Measurements from ENCODE around the gene KRT1. TPM values are rescaled to one million over a fixed set of nuclear protein-coding genes. Genes with fewer than 3 reads are reported as not detected.

KRT1 gene
- polyA plus RNA-seq, 2 of the 4 experiments (the other 2 are of a cell fraction) = not detected

DNA sequence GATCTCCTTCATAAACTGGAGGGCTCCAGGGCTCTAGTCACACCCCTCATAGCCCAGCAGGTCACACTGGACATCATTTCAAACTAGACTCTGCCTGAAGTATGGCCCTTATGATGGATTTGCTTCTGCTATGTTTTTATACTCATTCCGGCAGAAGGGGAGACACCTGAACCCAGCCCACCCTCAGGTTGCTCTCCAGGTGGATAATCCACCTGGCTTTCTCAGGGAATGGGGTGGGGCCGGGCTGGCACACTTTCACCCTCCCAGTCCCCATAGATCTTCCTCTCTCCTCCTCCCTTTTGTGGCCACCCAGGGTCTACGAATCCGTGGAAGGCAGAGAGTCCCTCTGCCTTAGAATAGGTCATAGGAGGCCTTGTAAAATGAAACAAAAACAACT lies 52.1 kb downstream of the KRT1 start:
- WGBS (ENCODE audit: missing lambda C conversion rate) = 45% methylated on average over 4 of the region's 4 CpGs
- no peak overlapping the region for H3K4me2 ChIP-seq
- CTCF ChIA-PET = no interaction called here

DNA sequence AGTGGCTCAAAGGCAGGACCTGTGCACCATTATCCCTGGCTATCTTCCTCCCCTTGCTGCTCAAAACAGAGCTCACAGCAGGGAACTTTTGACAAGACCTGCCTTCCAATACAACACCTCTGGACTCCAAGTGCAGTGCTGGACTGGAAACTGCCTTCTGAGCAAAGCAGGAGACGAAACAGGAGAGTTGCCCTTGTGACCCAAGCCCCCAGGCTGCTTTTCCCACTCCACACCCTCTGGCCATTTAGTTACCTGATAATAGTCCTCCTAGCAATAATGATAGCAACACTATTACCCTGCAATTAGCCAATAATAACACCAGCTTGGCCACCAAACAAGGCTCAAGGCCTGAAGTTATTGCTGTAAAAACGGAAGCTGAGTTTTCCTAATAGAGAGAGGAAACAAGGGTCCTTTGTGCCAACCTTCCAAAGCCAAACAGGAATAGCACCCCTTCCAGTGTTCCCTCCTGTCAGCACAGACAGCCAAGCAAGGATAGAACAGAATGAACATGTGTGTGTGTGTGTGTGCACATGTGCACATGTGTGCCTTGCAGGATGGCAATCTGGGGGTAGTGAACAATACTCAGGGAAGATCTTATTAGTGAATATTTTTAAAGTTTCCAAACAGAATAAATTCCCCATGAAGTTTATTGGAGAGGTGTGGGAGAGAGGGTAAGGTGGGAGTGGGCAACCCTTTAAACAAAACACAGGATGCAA lies 52.7 kb downstream of the KRT1 start:
- WGBS (ENCODE audit: missing lambda C conversion rate) = 55% methylated on average over 2 of the region's 2 CpGs
- DNase-seq (ENCODE audit: low read depth in 1 of 2, low spot score in 1 of 2) = no peak
- no peak overlapping the region for H3K4me3 ChIP-seq
- H3K4me1 ChIP-seq = peaks cover 6% of the 10 kb centered on the region; the same call in 1 of the 3 replicates
- no peak for ATAC-seq
- H3K27ac ChIP-seq = no peak overlapping the region
- no peak overlapping the region for H3K4me2 ChIP-seq
- H3K9me3 ChIP-seq = no peaks in the 10 kb centered on the region
- ChIA-PET POLR2A (no interaction called here), CTCF (interaction anchor here (0.7 to 2.1 kb wide), 3 partner anchors 45 to 252 kb away, joined by 3 to 5 read pairs (median 3); no protein-coding TSS in a partner anchor)
- no peak for FAIRE-seq
- TF ChIP-seq, protein P1, sequence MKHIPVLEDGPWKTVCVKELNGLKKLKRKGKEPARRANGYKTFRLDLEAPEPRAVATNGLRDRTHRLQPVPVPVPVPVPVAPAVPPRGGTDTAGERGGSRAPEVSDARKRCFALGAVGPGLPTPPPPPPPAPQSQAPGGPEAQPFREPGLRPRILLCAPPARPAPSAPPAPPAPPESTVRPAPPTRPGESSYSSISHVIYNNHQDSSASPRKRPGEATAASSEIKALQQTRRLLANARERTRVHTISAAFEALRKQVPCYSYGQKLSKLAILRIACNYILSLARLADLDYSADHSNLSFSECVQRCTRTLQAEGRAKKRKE (CRISPR knock-in tag; IDR thresholded peaks at IDR 0.05; ENCODE audit: low read depth) = no peak
- no peak for TF ChIP-seq GATA3 (IDR thresholded peaks at IDR 0.05; ENCODE audit: borderline replicate concordance)
- no peak for TF ChIP-seq FOXS1 (CRISPR knock-in tag; IDR thresholded peaks at IDR 0.05)
- no peak for TF ChIP-seq POLR2A (IDR thresholded peaks at IDR 0.05; ENCODE audit: low read length)
- no peak for TF ChIP-seq TFCP2L1 (CRISPR knock-in tag; IDR thresholded peaks at IDR 0.05)
- no peak for TF ChIP-seq HDAC2 (IDR thresholded peaks at IDR 0.05)

More for the DNA sequence above, 52.1 kb downstream of the KRT1 start:
- ATAC-seq (no peak), FAIRE-seq (no peak), DNase-seq (ENCODE audit: low read depth in 1 of 2, low spot score in 1 of 2) (no peak)
- Histone ChIP-seq H3K9me3 (no peaks in the 10 kb centered on the region), H3K4me3 (no peak overlapping the region), H3K27ac (no peak overlapping the region), H3K4me1 (peaks cover 6% of the 10 kb centered on the region; the same call in 1 of the 3 replicates)
- TF ChIP-seq RFX5 (IDR thresholded peaks at IDR 0.05) (no peak), ZSCAN20 (CRISPR knock-in tag; IDR thresholded peaks at IDR 0.05) (no peak), HOXA7 (CRISPR knock-in tag; IDR thresholded peaks at IDR 0.05) (no peak), FOXS1 (CRISPR knock-in tag; IDR thresholded peaks at IDR 0.05) (no peak), RARB (CRISPR knock-in tag; IDR thresholded peaks at IDR 0.05) (no peak), FOSB (CRISPR knock-in tag; IDR thresholded peaks at IDR 0.05) (no peak)
- TF ChIP-seq, protein P2, sequence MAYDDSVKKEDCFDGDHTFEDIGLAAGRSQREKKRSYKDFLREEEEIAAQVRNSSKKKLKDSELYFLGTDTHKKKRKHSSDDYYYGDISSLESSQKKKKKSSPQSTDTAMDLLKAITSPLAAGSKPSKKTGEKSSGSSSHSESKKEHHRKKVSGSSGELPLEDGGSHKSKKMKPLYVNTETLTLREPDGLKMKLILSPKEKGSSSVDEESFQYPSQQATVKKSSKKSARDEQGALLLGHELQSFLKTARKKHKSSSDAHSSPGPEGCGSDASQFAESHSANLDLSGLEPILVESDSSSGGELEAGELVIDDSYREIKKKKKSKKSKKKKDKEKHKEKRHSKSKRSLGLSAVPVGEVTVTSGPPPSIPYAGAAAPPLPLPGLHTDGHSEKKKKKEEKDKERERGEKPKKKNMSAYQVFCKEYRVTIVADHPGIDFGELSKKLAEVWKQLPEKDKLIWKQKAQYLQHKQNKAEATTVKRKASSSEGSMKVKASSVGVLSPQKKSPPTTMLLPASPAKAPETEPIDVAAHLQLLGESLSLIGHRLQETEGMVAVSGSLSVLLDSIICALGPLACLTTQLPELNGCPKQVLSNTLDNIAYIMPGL (CRISPR knock-in tag; IDR thresholded peaks at IDR 0.05; ENCODE audit: borderline replicate concordance) = no peak
- TF ChIP-seq, protein P3, sequence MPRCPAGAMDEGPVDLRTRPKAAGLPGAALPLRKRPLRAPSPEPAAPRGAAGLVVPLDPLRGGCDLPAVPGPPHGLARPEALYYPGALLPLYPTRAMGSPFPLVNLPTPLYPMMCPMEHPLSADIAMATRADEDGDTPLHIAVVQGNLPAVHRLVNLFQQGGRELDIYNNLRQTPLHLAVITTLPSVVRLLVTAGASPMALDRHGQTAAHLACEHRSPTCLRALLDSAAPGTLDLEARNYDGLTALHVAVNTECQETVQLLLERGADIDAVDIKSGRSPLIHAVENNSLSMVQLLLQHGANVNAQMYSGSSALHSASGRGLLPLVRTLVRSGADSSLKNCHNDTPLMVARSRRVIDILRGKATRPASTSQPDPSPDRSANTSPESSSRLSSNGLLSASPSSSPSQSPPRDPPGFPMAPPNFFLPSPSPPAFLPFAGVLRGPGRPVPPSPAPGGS (IDR thresholded peaks at IDR 0.05) = no peak
- TF ChIP-seq, protein P4, sequence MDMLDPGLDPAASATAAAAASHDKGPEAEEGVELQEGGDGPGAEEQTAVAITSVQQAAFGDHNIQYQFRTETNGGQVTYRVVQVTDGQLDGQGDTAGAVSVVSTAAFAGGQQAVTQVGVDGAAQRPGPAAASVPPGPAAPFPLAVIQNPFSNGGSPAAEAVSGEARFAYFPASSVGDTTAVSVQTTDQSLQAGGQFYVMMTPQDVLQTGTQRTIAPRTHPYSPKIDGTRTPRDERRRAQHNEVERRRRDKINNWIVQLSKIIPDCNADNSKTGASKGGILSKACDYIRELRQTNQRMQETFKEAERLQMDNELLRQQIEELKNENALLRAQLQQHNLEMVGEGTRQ (IDR thresholded peaks at IDR 0.05) = no peak
- TF ChIP-seq, protein P5, sequence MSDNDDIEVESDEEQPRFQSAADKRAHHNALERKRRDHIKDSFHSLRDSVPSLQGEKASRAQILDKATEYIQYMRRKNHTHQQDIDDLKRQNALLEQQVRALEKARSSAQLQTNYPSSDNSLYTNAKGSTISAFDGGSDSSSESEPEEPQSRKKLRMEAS (IDR thresholded peaks at IDR 0.05) = no peak
- POLR2A ChIA-PET = no interaction called here

Other genes starting within 250 kb of the KRT1 start
- gene KRT75, start 246.0 kb downstream of the KRT1 start, polyA plus RNA-seq (2011; rRNA removed) = not detected in 2 replicates
- not detected in 3 replicates for gene KRT75, start 246.0 kb downstream of the KRT1 start, polyA plus RNA-seq (2017; fragmentation: RNase III; extraction: RNeasy Plus Mini Kit Qiagen cat#74134 plus additional on column Dnase treatment)
- gene KRT6B, start 228.3 kb downstream of the KRT1 start, polyA plus RNA-seq (2011; rRNA removed) = not detected in 2 replicates
- gene KRT6B, start 228.3 kb downstream of the KRT1 start, polyA plus RNA-seq (2017; fragmentation: RNase III; extraction: RNeasy Plus Mini Kit Qiagen cat#74134 plus additional on column Dnase treatment) = not detected in 3 replicates
- not detected in 2 replicates for gene KRT6C, start 206.6 kb downstream of the KRT1 start, polyA plus RNA-seq (2011; rRNA removed)
- not detected in 3 replicates for gene KRT6C, start 206.6 kb downstream of the KRT1 start, polyA plus RNA-seq (2017; fragmentation: RNase III; extraction: RNeasy Plus Mini Kit Qiagen cat#74134 plus additional on column Dnase treatment)
- 0.04 and 0.09 TPM in 2 replicates for gene KRT6A, start 187.2 kb downstream of the KRT1 start, polyA plus RNA-seq (2011; rRNA removed)
- gene KRT6A, start 187.2 kb downstream of the KRT1 start, polyA plus RNA-seq (2017; fragmentation: RNase III; extraction: RNeasy Plus Mini Kit Qiagen cat#74134 plus additional on column Dnase treatment) = 0.07 to 0.14 TPM (median 0.11 TPM) in 3 replicates
- 0.06 TPM in 1 of 2 replicates, not detected in the other for gene KRT5, start 160.0 kb downstream of the KRT1 start, polyA plus RNA-seq (2011; rRNA removed)
- 0.08 to 0.25 TPM in 2 of 3 replicates, not detected in the other for gene KRT5, start 160.0 kb downstream of the KRT1 start, polyA plus RNA-seq (2017; fragmentation: RNase III; extraction: RNeasy Plus Mini Kit Qiagen cat#74134 plus additional on column Dnase treatment)
- gene KRT71, start 127.3 kb downstream of the KRT1 start, polyA plus RNA-seq (2011; rRNA removed) = not detected in 2 replicates
- not detected in 3 replicates for gene KRT71, start 127.3 kb downstream of the KRT1 start, polyA plus RNA-seq (2017; fragmentation: RNase III; extraction: RNeasy Plus Mini Kit Qiagen cat#74134 plus additional on column Dnase treatment)
- gene KRT74, start 106.6 kb downstream of the KRT1 start, polyA plus RNA-seq (2011; rRNA removed) = not detected in 2 replicates
- gene KRT74, start 106.6 kb downstream of the KRT1 start, polyA plus RNA-seq (2017; fragmentation: RNase III; extraction: RNeasy Plus Mini Kit Qiagen cat#74134 plus additional on column Dnase treatment) = not detected in 3 replicates
- not detected in 2 replicates for gene KRT72, start 78.9 kb downstream of the KRT1 start, polyA plus RNA-seq (2011; rRNA removed)
- not detected in 3 replicates for gene KRT72, start 78.9 kb downstream of the KRT1 start, polyA plus RNA-seq (2017; fragmentation: RNase III; extraction: RNeasy Plus Mini Kit Qiagen cat#74134 plus additional on column Dnase treatment)
- gene KRT73, start 61.8 kb downstream of the KRT1 start, polyA plus RNA-seq (2011; rRNA removed) = not detected in 2 replicates
- gene KRT73, start 61.8 kb downstream of the KRT1 start, polyA plus RNA-seq (2017; fragmentation: RNase III; extraction: RNeasy Plus Mini Kit Qiagen cat#74134 plus additional on column Dnase treatment) = not detected in 3 replicates
- gene KRT2, start 28.2 kb downstream of the KRT1 start, polyA plus RNA-seq (2011; rRNA removed) = 0.09 TPM in 1 of 2 replicates, not detected in the other
- 0.08 TPM in 1 of 3 replicates, not detected in the others for gene KRT2, start 28.2 kb downstream of the KRT1 start, polyA plus RNA-seq (2017; fragmentation: RNase III; extraction: RNeasy Plus Mini Kit Qiagen cat#74134 plus additional on column Dnase treatment)
- 0.03 TPM in 2 replicates for gene KRT77, start 23.1 kb upstream of the KRT1 start, polyA plus RNA-seq (2011; rRNA removed)
- gene KRT77, start 23.1 kb upstream of the KRT1 start, polyA plus RNA-seq (2017; fragmentation: RNase III; extraction: RNeasy Plus Mini Kit Qiagen cat#74134 plus additional on column Dnase treatment) = not detected in 3 replicates
- gene KRT76, start 96.9 kb upstream of the KRT1 start, polyA plus RNA-seq (2011; rRNA removed) = not detected in 2 replicates
- not detected in 3 replicates for gene KRT76, start 96.9 kb upstream of the KRT1 start, polyA plus RNA-seq (2017; fragmentation: RNase III; extraction: RNeasy Plus Mini Kit Qiagen cat#74134 plus additional on column Dnase treatment)
- 0.04 and 0.07 TPM in 2 replicates for gene KRT3, start 115.7 kb upstream of the KRT1 start, polyA plus RNA-seq (2011; rRNA removed)
- gene KRT3, start 115.7 kb upstream of the KRT1 start, polyA plus RNA-seq (2017; fragmentation: RNase III; extraction: RNeasy Plus Mini Kit Qiagen cat#74134 plus additional on column Dnase treatment) = 0.06 to 0.07 TPM in 2 of 3 replicates, not detected in the other
- 12.7 and 12.8 TPM in 2 replicates for gene KRT4, start 133.7 kb upstream of the KRT1 start, polyA plus RNA-seq (2011; rRNA removed)
- 2.1 to 3.2 TPM (median 2.8 TPM) in 3 replicates for gene KRT4, start 133.7 kb upstream of the KRT1 start, polyA plus RNA-seq (2017; fragmentation: RNase III; extraction: RNeasy Plus Mini Kit Qiagen cat#74134 plus additional on column Dnase treatment)
- gene KRT79, start 153.9 kb upstream of the KRT1 start, polyA plus RNA-seq (2011; rRNA removed) = 0.05 and 0.07 TPM in 2 replicates
- 0.08 TPM in 1 of 3 replicates, not detected in the others for gene KRT79, start 153.9 kb upstream of the KRT1 start, polyA plus RNA-seq (2017; fragmentation: RNase III; extraction: RNeasy Plus Mini Kit Qiagen cat#74134 plus additional on column Dnase treatment)
- 0.09 TPM in 1 of 2 replicates, not detected in the other for gene KRT78, start 168.6 kb upstream of the KRT1 start, polyA plus RNA-seq (2011; rRNA removed)
- 0.12 TPM in 2 of 3 replicates, not detected in the other for gene KRT78, start 168.6 kb upstream of the KRT1 start, polyA plus RNA-seq (2017; fragmentation: RNase III; extraction: RNeasy Plus Mini Kit Qiagen cat#74134 plus additional on column Dnase treatment)
- gene KRT8, start 224.7 kb upstream of the KRT1 start, polyA plus RNA-seq (2011; rRNA removed) = 1,385 and 2,250 TPM in 2 replicates
- gene KRT8, start 224.7 kb upstream of the KRT1 start, polyA plus RNA-seq (2017; fragmentation: RNase III; extraction: RNeasy Plus Mini Kit Qiagen cat#74134 plus additional on column Dnase treatment) = 3,173 to 3,781 TPM (median 3,633 TPM) in 3 replicates